ENCODE results near the gene PRSS53. TPM values are rescaled to one million over a fixed set of nuclear protein-coding genes. Genes with fewer than 3 reads are reported as not detected.

PRSS53 gene
- total and polyA plus RNA-seq, 11 donors, result 0.16 to 1.4 (median 0.50) TPM

GRCh38 chr16:31131841-31132271, 43.1 kb upstream of the PRSS53 start:
- DNase-seq, result no peak
- no peaks in the 10 kb centered on the region for H3K27me3 ChIP-seq
- no peak for ATAC-seq
- WGBS, 4 donors, result 80 to 92% (median 88%) methylated on average over 2 to 5 of the region's 5 CpGs
- intact Hi-C loops (cut with DNase I), result no loop called here
- no peak overlapping the region for H3K27ac ChIP-seq
- H3K4me1 ChIP-seq, result peaks cover 0 to 60% (median 17%) of the 10 kb centered on the region in 12 donors
- TF ChIP-seq POLR2A (IDR thresholded peaks at IDR 0.05), result no peak
- no peak for TF ChIP-seq CTCF (IDR thresholded peaks at IDR 0.05)
- no peaks in the 10 kb centered on the region for H3K9me3 ChIP-seq
- H3K36me3 ChIP-seq, result peaks cover 6 to 58% (median 54%) of the 10 kb centered on the region in 9 donors
- H3K4me3 ChIP-seq, result no peak overlapping the region

- H3K36me3 ChIP-seq, result peaks cover 6 to 59% (median 57%) of the 10 kb centered on the region in 9 donors
- ATAC-seq (no peak), DNase-seq (no peak)
- no peaks in the 10 kb centered on the region for H3K27me3 ChIP-seq
- H3K4me1 ChIP-seq, result peaks cover 0 to 60% (median 17%) of the 10 kb centered on the region in 12 donors
- intact Hi-C loops (cut with DNase I), result no loop called here
- WGBS, 4 donors, result 90 to 95% (median 91%) methylated on average over 8 to 11 of the region's 11 CpGs
- no peaks in the 10 kb centered on the region for H3K9me3 ChIP-seq
- no peak overlapping the region for H3K27ac ChIP-seq
- TF ChIP-seq CTCF (IDR thresholded peaks at IDR 0.05), result no peak
- no peak for TF ChIP-seq POLR2A (IDR thresholded peaks at IDR 0.05)
- H3K4me3 ChIP-seq, result no peak overlapping the region
These were observed 42.7 kb upstream of the PRSS53 start for GRCh38 chr16:31131416-31131815.

GRCh38 chr16:31130899-31131298, 42.2 kb upstream of the PRSS53 start:
- no peak overlapping the region for H3K27ac ChIP-seq
- WGBS, 4 donors, result 68 to 90% (median 80%) methylated on average over 4 to 6 of the region's 6 CpGs
- DNase-seq (no peak), ATAC-seq (no peak)
- H3K36me3 ChIP-seq, result peaks cover 6 to 63% (median 57%) of the 10 kb centered on the region in 9 donors
- H3K9me3 ChIP-seq, result no peaks in the 10 kb centered on the region
- no peak overlapping the region for H3K4me3 ChIP-seq
- peaks cover 0 to 60% (median 17%) of the 10 kb centered on the region in 12 donors for H3K4me1 ChIP-seq
- TF ChIP-seq CTCF (IDR thresholded peaks at IDR 0.05) (no peak), POLR2A (IDR thresholded peaks at IDR 0.05) (no peak)
- intact Hi-C loops (cut with DNase I), result no loop called here
- no peaks in the 10 kb centered on the region for H3K27me3 ChIP-seq

- no peak for ATAC-seq
- Histone ChIP-seq H3K4me3 (no peak overlapping the region), H3K36me3 (peaks cover 6 to 67% (median 57%) of the 10 kb centered on the region in 9 donors), H3K9me3 (no peaks in the 10 kb centered on the region), H3K4me1 (peaks cover 0 to 60% (median 17%) of the 10 kb centered on the region in 12 donors), H3K27me3 (no peaks in the 10 kb centered on the region), H3K27ac (peak overlapping the region in 8 of 12 donors; percentile 30 to 94 (median 67))
- intact Hi-C loops (cut with DNase I), result no loop called here
- no peak for TF ChIP-seq POLR2A (IDR thresholded peaks at IDR 0.05)
- no peak for TF ChIP-seq CTCF (IDR thresholded peaks at IDR 0.05)
- no peak for DNase-seq
- 90 to 94% (median 91%) methylated on average over 6 to 10 of the region's 10 CpGs for WGBS, 4 donors
These were observed 41.7 kb upstream of the PRSS53 start for GRCh38 chr16:31130336-31130891.

Measured in heart left ventricle (tissue), 16 donors.